GM23248 (cell line): Measurements from ENCODE around the gene WIPF1. TPM values are rescaled to one million over a fixed set of nuclear protein-coding genes. Genes with fewer than 3 reads are reported as not detected.
A peak's percentile ranks its signal among the peaks of the same experiment; 100 is the strongest.

Experiments
- DNase-seq: peaks from one replicate; pipeline ENCODE4 v3.0.0-alpha.2; 2015
- H2AFZ ChIP-seq: fragments of 200-600 bp; sonication (generic); 2 replicates; pipeline ENCODE4 v1.6.1; 2016; ENCODE audit warnings: antibody characterized with exemption
- H3F3A ChIP-seq: fragments of 200-600 bp; sonication (generic); 2 replicates; pipeline ENCODE4 v1.6.1; 2016; ENCODE audit warnings: mild to moderate bottlenecking, antibody characterized with exemption, mixed run types; ENCODE audit not compliant: insufficient read depth
- H3K27ac ChIP-seq: fragments of 200-600 bp; sonication (generic); 2 replicates; pipeline ENCODE4 v1.5.1; 2016; ENCODE audit warnings: mild to moderate bottlenecking
- H3K27me3 ChIP-seq: fragments of 200-600 bp; sonication (generic); replicated peaks from 2 replicates; pipeline ENCODE4 v1.6.1; 2016; ENCODE audit warnings: mild to moderate bottlenecking; ENCODE audit not compliant: insufficient read depth
- H3K36me3 ChIP-seq: fragments of 200-600 bp; sonication (generic); 2 replicates; pipeline ENCODE4 v1.6.1; 2016; ENCODE audit warnings: low read depth, mild to moderate bottlenecking
- H3K4me1 ChIP-seq: fragments of 200-600 bp; sonication (generic); 2 replicates; pipeline ENCODE4 v1.6.1; 2016; ENCODE audit warnings: mild to moderate bottlenecking; ENCODE audit not compliant: insufficient read depth
- H3K4me2 ChIP-seq: fragments of 200-600 bp; sonication (generic); one replicate; pipeline ENCODE4 v1.6.1; 2016; ENCODE audit warnings: mild to moderate bottlenecking; ENCODE audit not compliant: unreplicated experiment
- H3K4me3 ChIP-seq: fragments of 200-600 bp; sonication (generic); 2 replicates; pipeline ENCODE4 v1.5.1; 2016; ENCODE audit warnings: mild to moderate bottlenecking
- H3K79me2 ChIP-seq: fragments of 200-600 bp; sonication (generic); 2 replicates; pipeline ENCODE4 v1.6.1; 2016; ENCODE audit warnings: mild to moderate bottlenecking; ENCODE audit not compliant: insufficient read depth
- H3K9ac ChIP-seq: fragments of 200-600 bp; sonication (generic); 2 replicates; pipeline ENCODE4 v1.6.1; 2016; ENCODE audit warnings: mild to moderate bottlenecking
- H3K9me2 ChIP-seq: fragments of 200-600 bp; sonication (generic); 2 replicates; pipeline ENCODE4 v1.6.1; 2016; ENCODE audit warnings: mixed run types, mild to moderate bottlenecking, moderate library complexity; ENCODE audit not compliant: insufficient read depth
- H3K9me3 ChIP-seq: fragments of 200-600 bp; sonication (generic); one replicate; pipeline ENCODE4 v1.6.1; 2017; ENCODE audit warnings: low read depth
- H4K20me1 ChIP-seq: fragments of 200-600 bp; sonication (generic); 2 replicates; pipeline ENCODE4 v1.6.0; 2016; ENCODE audit not compliant: insufficient read depth
- EZH2 ChIP-seq: fragments of 200-600 bp; sonication (generic); IDR thresholded peaks from 2 replicates; pipeline ENCODE4 v1.6.1; 2018; ENCODE audit warnings: antibody characterized with exemption, mild to moderate bottlenecking; ENCODE audit not compliant: insufficient read depth, poor library complexity, severe bottlenecking
- EZH2phosphoT487 ChIP-seq: fragments of 200-600 bp; sonication (generic); IDR thresholded peaks from 2 replicates; pipeline ENCODE4 v1.6.1; 2018; ENCODE audit warnings: antibody characterized with exemption, moderate library complexity, mild to moderate bottlenecking, low read depth; ENCODE audit not compliant: insufficient read depth
- WGBS, 2 experiments: methylation state at CpG; one replicate each; pipeline ENCODE4 v1.1.6; 2015 to 2017; ENCODE audit warnings: low lambda C conversion rate in 2 of 2, low coverage in 1 of 2; ENCODE audit errors: missing lambda C conversion rate in 2 of 2; 5-methylcytosine and 5-hydroxymethylcytosine counted together
- in situ Hi-C: fragments of 300-500 bp; cut with MboI; formaldehyde crosslinking; loops from 2 replicates; pipeline ENCODE4 v1.15.0; 2020
- polyA plus RNA-seq: library from polyadenylated mRNA; unstranded; fragments of >200 nt; fragmentation: Nextera tagmentation; extraction: Ambion mirVana; gene quantifications from 2 replicates; pipeline ENCODE4 v1.2.1, GENCODE V29; 2016
- total RNA-seq: library from RNA; depleted of rRNA; stranded (reverse); fragments of >200 nt; shearing (Covaris generic); gene quantifications from 2 replicates; pipeline ENCODE4 v1.2.3, GENCODE V29; 2014

WIPF1 gene
- total and polyA plus RNA-seq, 2 experiments from 2014 or later = 21.4 to 50.3 TPM

DNA sequence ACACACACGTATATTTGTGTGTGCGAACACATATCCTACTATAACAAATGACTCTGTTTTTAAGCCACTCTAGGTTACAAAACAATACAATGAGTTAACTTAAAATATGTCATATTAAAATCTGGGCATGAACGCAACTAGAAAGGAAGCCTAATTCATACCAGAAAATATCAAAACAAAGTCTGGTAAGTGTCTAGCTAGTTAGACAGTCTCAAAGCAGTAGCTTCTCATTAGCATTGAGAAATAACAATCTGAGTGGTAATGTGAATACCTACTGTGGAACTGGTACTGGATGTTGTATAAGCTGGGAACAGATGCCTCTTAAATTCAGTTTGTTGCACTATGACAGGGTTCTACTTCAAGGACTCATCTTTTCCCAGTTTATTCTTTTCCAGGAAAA, 32.5 kb upstream of the WIPF1 start:
- peaks cover 40% of the 10 kb centered on the region for H3F3A ChIP-seq
- peaks cover 57% of the 10 kb centered on the region for H3K4me1 ChIP-seq
- no peak for TF ChIP-seq EZH2phosphoT487
- no peak for TF ChIP-seq EZH2
- peak overlapping the region; percentile 93 for H3K27ac ChIP-seq
- peak overlapping the region; percentile 54 for H3K4me2 ChIP-seq
- DNase-seq = no peak
- peak overlapping the region; percentile 64 for H3K9ac ChIP-seq
- no peaks in the 10 kb centered on the region for H3K9me3 ChIP-seq
- in situ Hi-C loops = no loop called here
- no peaks in the 10 kb centered on the region for H3K36me3 ChIP-seq
- H3K79me2 ChIP-seq = peaks cover 70% of the 10 kb centered on the region
- H3K4me3 ChIP-seq = no peak overlapping the region
- no peaks in the 10 kb centered on the region for H3K9me2 ChIP-seq
- no peak overlapping the region for H2AFZ ChIP-seq
- no peaks in the 10 kb centered on the region for H3K27me3 ChIP-seq
- WGBS, 2 experiments = 56 to 59% methylated on average over 3 of the region's 3 CpGs
- H4K20me1 ChIP-seq = no peaks in the 10 kb centered on the region

DNA sequence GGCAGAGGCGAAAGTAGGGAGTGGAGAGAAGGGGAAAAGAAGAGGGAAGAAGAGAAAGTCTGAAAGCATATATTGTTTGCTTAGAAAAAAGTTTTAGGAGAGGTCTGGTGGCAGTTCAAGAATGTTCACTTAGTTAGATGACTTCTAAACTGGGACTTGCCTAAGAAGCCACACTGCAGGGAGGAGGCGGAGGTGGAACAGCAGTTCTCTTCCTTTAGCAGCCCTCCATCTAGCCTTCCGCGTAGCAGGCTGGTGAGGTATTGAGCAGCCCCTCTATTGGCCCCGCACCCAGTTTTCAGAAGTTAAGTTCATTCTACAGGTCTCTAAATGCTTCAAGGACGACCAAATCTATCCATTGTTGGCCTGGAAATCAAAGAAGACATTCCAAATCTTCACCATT, 31.9 kb upstream of the WIPF1 start:
- Histone ChIP-seq H3K9me2 (no peaks in the 10 kb centered on the region), H3K4me3 (no peak overlapping the region), H3K27me3 (no peaks in the 10 kb centered on the region), H2AFZ (no peak overlapping the region), H3K27ac (peak overlapping the region; percentile 93), H3K9ac (no peak overlapping the region), H3K79me2 (peaks cover 70% of the 10 kb centered on the region), H4K20me1 (no peaks in the 10 kb centered on the region), H3K9me3 (no peaks in the 10 kb centered on the region), H3K4me1 (peaks cover 51% of the 10 kb centered on the region), H3K36me3 (no peaks in the 10 kb centered on the region), H3F3A (peaks cover 40% of the 10 kb centered on the region), H3K4me2 (no peak overlapping the region)
- WGBS, 2 experiments = 89 to 90% methylated on average over 6 of the region's 6 CpGs
- no peak for DNase-seq
- TF ChIP-seq EZH2phosphoT487 = no peak
- no peak for TF ChIP-seq EZH2
- in situ Hi-C loops = no loop called here

DNA sequence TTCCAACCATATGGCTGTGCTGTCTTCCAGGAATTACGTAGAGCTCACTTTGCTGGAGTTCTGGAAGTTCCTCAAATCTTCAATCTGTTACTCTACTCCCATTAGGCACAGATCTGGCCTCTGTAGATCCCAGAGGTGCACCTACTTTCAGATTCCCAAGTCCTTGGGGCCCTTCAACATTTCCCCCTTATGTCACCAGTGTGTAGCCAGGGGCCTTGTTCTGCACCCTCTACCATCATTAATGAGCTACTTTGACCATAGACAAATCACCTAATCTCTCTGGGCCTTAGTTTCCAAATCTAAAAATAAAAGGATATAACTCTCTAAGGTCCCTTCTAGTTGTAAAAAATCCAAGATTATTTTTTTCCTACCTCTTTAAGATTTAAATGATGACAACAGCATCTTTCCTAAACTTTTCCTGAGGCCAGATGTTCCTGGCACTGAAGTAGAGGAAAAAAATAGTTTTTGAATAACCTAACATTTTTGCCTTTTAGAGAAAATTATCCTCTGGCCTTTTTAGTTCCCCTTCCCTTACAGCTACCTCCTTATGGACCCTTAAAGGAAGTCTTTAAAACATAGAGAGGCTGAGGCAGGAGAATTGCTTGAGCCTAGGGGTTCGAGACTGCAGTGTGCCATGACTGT, 31.0 kb upstream of the WIPF1 start:
- DNase-seq = no peak
- no peak overlapping the region for H3K9ac ChIP-seq
- no peaks in the 10 kb centered on the region for H3K36me3 ChIP-seq
- TF ChIP-seq EZH2 (no peak), EZH2phosphoT487 (no peak)
- in situ Hi-C loops = no loop called here
- no peaks in the 10 kb centered on the region for H3K27me3 ChIP-seq
- WGBS, 2 experiments = 96 to 97% methylated on average over 2 of the region's 2 CpGs
- no peaks in the 10 kb centered on the region for H4K20me1 ChIP-seq
- H3K4me2 ChIP-seq = no peak overlapping the region
- H3F3A ChIP-seq = peaks cover 36% of the 10 kb centered on the region
- H3K27ac ChIP-seq = no peak overlapping the region; the same call in 1 of the 2 replicates
- H3K79me2 ChIP-seq = peaks cover 62% of the 10 kb centered on the region
- peaks cover 42% of the 10 kb centered on the region for H3K4me1 ChIP-seq
- no peak overlapping the region for H2AFZ ChIP-seq
- no peaks in the 10 kb centered on the region for H3K9me3 ChIP-seq
- H3K4me3 ChIP-seq = no peak overlapping the region
- H3K9me2 ChIP-seq = no peaks in the 10 kb centered on the region

DNA sequence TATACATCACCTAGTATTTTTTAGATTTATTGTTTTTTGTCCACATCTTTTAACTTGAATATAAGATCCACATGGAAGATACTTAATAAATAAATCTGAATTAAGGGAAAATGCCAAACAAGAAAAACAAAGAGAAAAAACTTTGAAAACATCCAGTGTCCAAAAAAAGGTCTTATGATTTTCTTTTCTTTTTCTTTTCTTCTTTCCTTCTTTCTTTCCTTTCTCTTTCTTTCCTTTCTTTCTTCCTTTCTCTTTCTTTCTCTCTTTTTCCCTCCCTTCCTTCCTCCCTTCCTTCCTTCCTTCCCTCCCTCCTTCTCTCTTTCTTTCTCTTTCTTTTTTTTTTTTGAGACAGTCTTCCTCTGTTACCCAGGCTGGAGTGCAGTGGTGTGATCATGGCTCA, 29.6 kb upstream of the WIPF1 start:
- no peak for DNase-seq
- peaks cover 35% of the 10 kb centered on the region for H3K4me1 ChIP-seq
- no peak overlapping the region for H2AFZ ChIP-seq
- H4K20me1 ChIP-seq = no peaks in the 10 kb centered on the region
- no peak for TF ChIP-seq EZH2phosphoT487
- no peak for TF ChIP-seq EZH2
- H3K9ac ChIP-seq = no peak overlapping the region
- in situ Hi-C loops = no loop called here
- H3K27ac ChIP-seq = no peak overlapping the region
- H3K36me3 ChIP-seq = no peaks in the 10 kb centered on the region
- H3K9me3 ChIP-seq = no peaks in the 10 kb centered on the region
- no peak overlapping the region for H3K4me3 ChIP-seq
- peaks cover 26% of the 10 kb centered on the region for H3F3A ChIP-seq
- H3K4me2 ChIP-seq = no peak overlapping the region
- no peaks in the 10 kb centered on the region for H3K27me3 ChIP-seq
- H3K79me2 ChIP-seq = peaks cover 65% of the 10 kb centered on the region
- no peaks in the 10 kb centered on the region for H3K9me2 ChIP-seq

DNA sequence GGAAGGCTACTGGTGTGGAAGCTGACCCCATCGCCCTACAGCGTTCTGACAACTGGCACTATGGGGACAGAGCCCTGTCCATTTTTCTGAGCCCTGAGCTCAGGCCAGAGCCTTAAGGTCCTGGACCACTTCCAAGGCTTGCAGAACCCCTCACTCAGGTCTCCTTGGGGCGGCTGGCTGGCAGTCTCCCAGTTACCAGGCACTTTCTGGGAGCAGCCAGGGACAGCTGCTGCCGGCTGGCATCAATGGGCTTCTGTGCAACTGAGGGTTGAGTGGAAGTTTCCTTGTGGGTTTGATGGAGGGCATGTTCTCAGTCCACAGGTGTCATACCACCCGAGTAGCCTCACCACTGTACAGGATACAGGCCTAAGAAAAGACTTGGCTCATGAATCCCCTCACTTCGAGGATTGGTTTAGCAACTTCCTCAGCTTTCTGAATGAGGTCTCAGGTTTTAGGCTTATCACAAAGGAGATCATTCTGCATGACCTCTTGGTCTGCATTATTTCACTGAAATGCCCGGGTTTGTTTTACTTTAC, 27.4 kb upstream of the WIPF1 start:
- Histone ChIP-seq H3K9me3 (no peaks in the 10 kb centered on the region), H4K20me1 (no peaks in the 10 kb centered on the region), H3K9ac (no peak overlapping the region), H3K27ac (no peak overlapping the region), H3F3A (peaks cover 5% of the 10 kb centered on the region), H3K27me3 (no peaks in the 10 kb centered on the region), H2AFZ (no peak overlapping the region), H3K36me3 (no peaks in the 10 kb centered on the region), H3K4me3 (no peak overlapping the region), H3K4me1 (peaks cover 17% of the 10 kb centered on the region), H3K79me2 (peaks cover 79% of the 10 kb centered on the region), H3K4me2 (no peak overlapping the region), H3K9me2 (no peaks in the 10 kb centered on the region)
- DNase-seq = no peak
- TF ChIP-seq EZH2phosphoT487 (no peak), EZH2 (no peak)
- 96 to 98% methylated on average over 7 of the region's 7 CpGs for WGBS, 2 experiments
- in situ Hi-C loops = no loop called here
